Colonic mucosa (tissue), 4 donors: Measurements from ENCODE around the gene TCF12. TPM values are rescaled to one million over a fixed set of nuclear protein-coding genes. Genes with fewer than 3 reads are reported as not detected.

Experiments used
- DNase-seq: peaks from one replicate; pipeline ENCODE4 v3.0.0-alpha.2; 2020
- H3K27ac ChIP-seq: fragments of 200-600 bp; one replicate; pipeline ENCODE4 v1.8.0; 2021
- H3K27me3 ChIP-seq: fragments of 200-600 bp; one replicate; pipeline ENCODE4 v1.8.0; 2021
- H3K36me3 ChIP-seq: fragments of 200-600 bp; one replicate; pipeline ENCODE4 v1.8.0; 2021
- H3K4me1 ChIP-seq: fragments of 200-600 bp; one replicate; pipeline ENCODE4 v1.8.0; 2021; ENCODE audit warnings: mild to moderate bottlenecking
- H3K4me3 ChIP-seq: fragments of 200-600 bp; one replicate; pipeline ENCODE4 v1.8.0; 2021
- H3K9ac ChIP-seq, 2 donors: one replicate each; pipeline ENCODE4 v1.7.0; 2013; ENCODE audit warnings: control low read depth in 2 of 2, low read depth in 2 of 2, low read length in 2 of 2
- H3K9me3 ChIP-seq: fragments of 200-600 bp; one replicate; pipeline ENCODE4 v1.8.0; 2021
- CTCF ChIP-seq: fragments of 200-600 bp; IDR thresholded peaks from one replicate; pipeline ENCODE4 v1.8.0; 2022; ENCODE audit warnings: antibody characterized with exemption, mild to moderate bottlenecking
- intact Hi-C: fragments of 100-400 bp; cut with DNase I; formaldehyde crosslinking; loops from one replicate; pipeline ENCODE4 v1.14.1; 2022
- total RNA-seq, 2 donors: library from RNA; stranded (reverse); fragmentation: NEBNext Ultra II Directional in 1 of 2; extraction: Animal tissue kit (Norgen Biotek cat#: 25700) in 1 of 2; gene quantifications; one replicate each; pipeline ENCODE4 v1.2.1, GENCODE V29; 2021
- donor health status: healthy.
- donor health status: DM: no; HTN: no; CAD: no.
- donor health status: DM: no; HTN: no; CAD: no.

TCF12 gene
- total RNA-seq, 2 donors from 2014 or later = 68.7 to 76.3 TPM

- Histone ChIP-seq H3K27me3 (no peaks in the 10 kb centered on the region), H3K9ac (no peak overlapping the region), H3K4me1 (peaks cover 3% of the 10 kb centered on the region), H3K36me3 (no peaks in the 10 kb centered on the region), H3K27ac (no peak overlapping the region), H3K9me3 (no peaks in the 10 kb centered on the region), H3K4me3 (no peak overlapping the region)
- DNase-seq = no peak
- intact Hi-C loops = no loop called here
- TF ChIP-seq CTCF = no peak
These were observed 225.2 kb downstream of the TCF12 start for GRCh38 chr15:57143511-57144078.

DNA sequence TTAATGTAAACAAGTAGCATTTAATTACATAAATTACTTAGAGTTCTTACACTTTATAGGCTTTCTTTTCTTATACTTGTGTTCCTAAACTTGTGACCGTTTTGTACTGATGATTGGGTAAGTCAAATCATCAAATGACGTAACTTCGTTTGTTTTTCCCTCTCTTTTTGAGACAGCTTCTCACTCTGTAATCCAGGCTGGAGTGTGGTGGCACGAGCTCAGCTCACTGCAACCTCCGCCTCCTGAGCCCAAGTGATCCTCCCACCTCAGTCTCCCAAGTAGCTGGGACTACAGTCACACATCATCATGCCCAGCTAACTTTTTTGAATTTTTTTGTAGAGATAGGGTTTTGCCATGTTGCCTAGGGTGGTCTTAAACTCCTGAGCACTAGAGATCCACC lies 226.0 kb downstream of the TCF12 start:
- TF ChIP-seq CTCF = no peak
- Histone ChIP-seq H3K27me3 (no peaks in the 10 kb centered on the region), H3K9ac (no peak overlapping the region), H3K9me3 (no peaks in the 10 kb centered on the region), H3K27ac (no peak overlapping the region), H3K4me3 (no peak overlapping the region), H3K36me3 (no peaks in the 10 kb centered on the region), H3K4me1 (peaks cover 3% of the 10 kb centered on the region)
- DNase-seq = no peak
- intact Hi-C loops = no loop called here

GRCh38 chr15:57146506-57147201 lies 228.2 kb downstream of the TCF12 start:
- no peaks in the 10 kb centered on the region for H3K36me3 ChIP-seq
- no peak overlapping the region for H3K4me3 ChIP-seq
- H3K9me3 ChIP-seq = no peaks in the 10 kb centered on the region
- H3K9ac ChIP-seq = no peak overlapping the region
- intact Hi-C loops = loop anchor here (2.0 kb wide), 2 partner anchors 68 to 160 kb away; no protein-coding TSS in a partner anchor
- TF ChIP-seq CTCF = peak; percentile 65
- peak; percentile 41 for DNase-seq
- no peak overlapping the region for H3K27ac ChIP-seq
- no peaks in the 10 kb centered on the region for H3K27me3 ChIP-seq
- H3K4me1 ChIP-seq = peaks cover 3% of the 10 kb centered on the region

GRCh38 chr15:57147621-57148020 lies 229.2 kb downstream of the TCF12 start:
- TF ChIP-seq CTCF = no peak
- Histone ChIP-seq H3K4me3 (no peak overlapping the region), H3K9ac (peak overlapping the region in 1 of 2 donors; percentile 14), H3K4me1 (peaks cover 3% of the 10 kb centered on the region), H3K9me3 (no peaks in the 10 kb centered on the region), H3K36me3 (no peaks in the 10 kb centered on the region), H3K27ac (no peak overlapping the region), H3K27me3 (no peaks in the 10 kb centered on the region)
- intact Hi-C loops = loop anchor here (2.0 kb wide), 2 partner anchors 67 to 159 kb away; no protein-coding TSS in a partner anchor
- DNase-seq = no peak

DNA sequence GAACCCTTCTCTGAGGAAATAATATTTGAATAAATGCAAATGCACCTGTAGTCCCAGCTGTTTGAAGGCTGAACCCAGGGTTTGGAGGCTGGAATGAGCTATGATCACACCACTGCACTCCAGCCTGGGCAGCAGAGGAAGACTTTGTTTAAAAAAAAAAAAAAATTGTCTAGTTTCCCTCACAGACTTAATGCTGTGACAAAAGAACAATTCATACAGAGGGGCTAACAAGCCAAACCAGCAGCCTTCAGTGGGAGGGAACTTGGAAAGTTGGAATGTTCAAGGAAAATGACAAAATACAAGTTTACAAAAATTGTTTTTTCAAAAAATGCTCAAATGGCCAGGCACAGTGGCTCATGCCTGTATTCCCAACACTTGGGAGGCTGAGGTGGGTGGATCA lies 229.8 kb downstream of the TCF12 start:
- intact Hi-C loops = no loop called here

More for the DNA sequence above, 229.8 kb downstream of the TCF12 start:
- Histone ChIP-seq H3K27ac (no peak overlapping the region), H3K4me1 (peaks cover 3% of the 10 kb centered on the region), H3K9ac (no peak overlapping the region), H3K36me3 (no peaks in the 10 kb centered on the region), H3K27me3 (no peaks in the 10 kb centered on the region), H3K9me3 (no peaks in the 10 kb centered on the region), H3K4me3 (no peak overlapping the region)
- no peak for DNase-seq
- TF ChIP-seq CTCF = no peak
